SK-N-SH (cell line): ENCODE measurements around the gene KCNS1. TPM values are rescaled to one million over a fixed set of nuclear protein-coding genes. Genes with fewer than 3 reads are reported as not detected.

ENCODE experiments used
- CTCF ChIA-PET: fragments of 300-600, 350-600 bp; formaldehyde crosslinking; extraction: SDS; loops from one replicate; lab custom pipeline; 2021; lab: Yijun Ruan, JAX
- POLR2A ChIA-PET: fragments of 350-600 bp; sonication (Branson Sonifier 250); formaldehyde crosslinking; extraction: SDS; loops from one replicate; lab custom pipeline; 2020; ENCODE audit warnings: antibody characterized with exemption, inconsistent platforms; lab: Yijun Ruan, JAX
- DNase-seq: peaks from one replicate; pipeline ENCODE4 v3.0.0; 2012
- H2AFZ ChIP-seq: fragments of 200-600 bp; sonication (generic); 2 replicates; pipeline ENCODE4 v1.8.1; 2016; ENCODE audit warnings: antibody characterized with exemption, mild to moderate bottlenecking, low read depth
- H3F3A ChIP-seq: fragments of 200-600 bp; sonication (generic); replicated peaks from 2 replicates; pipeline ENCODE3; 2016; ENCODE audit warnings: antibody characterized with exemption, mild to moderate bottlenecking; ENCODE audit not compliant: insufficient read depth
- H3K27ac ChIP-seq, 2 experiments: fragments of 200-500 bp in 1 of 2; fragments of 200-600 bp in 1 of 2; sonication (Bioruptor generic) in 1 of 2; sonication (generic), shearing (Covaris generic) in 1 of 2; 2 replicates each; pipeline versions ENCODE4 v1.5.1 to v1.6.1; 2014 to 2016; ENCODE audit warnings: low read depth in 2 of 2, inconsistent platforms in 1 of 2, low read length in 1 of 2, mild to moderate bottlenecking in 1 of 2, mixed read lengths in 1 of 2
- H3K27me3 ChIP-seq: fragments of 200-600 bp; sonication (generic), shearing (Covaris generic); 2 replicates; pipeline ENCODE4 v1.6.1; 2016; ENCODE audit warnings: mixed run types; ENCODE audit not compliant: insufficient read depth
- H3K36me3 ChIP-seq, 2 experiments: fragments of 200-500 bp in 1 of 2; fragments of 200-600 bp in 1 of 2; sonication (Bioruptor generic) in 1 of 2; sonication (generic) in 1 of 2; replicated peaks in 1 of 2; 2 replicates each; pipeline versions ENCODE3 to v1.5.1; 2014 to 2016; ENCODE audit warnings: low read length in 1 of 2, mild to moderate bottlenecking in 1 of 2; ENCODE audit not compliant: insufficient read depth in 2 of 2, control insufficient read depth in 1 of 2
- H3K4me1 ChIP-seq, 2 experiments: fragments of 200-500 bp in 1 of 2; fragments of 200-600 bp in 1 of 2; sonication (Bioruptor generic) in 1 of 2; sonication (generic), shearing (Covaris generic) in 1 of 2; 2 replicates each; pipeline versions ENCODE4 v1.5.1 to v1.6.1; 2014 to 2016; ENCODE audit warnings: low read depth in 1 of 2, low read length in 1 of 2, mixed run types in 1 of 2; ENCODE audit not compliant: insufficient read depth in 2 of 2, control insufficient read depth in 1 of 2
- H3K4me2 ChIP-seq: fragments of 200-600 bp; sonication (generic), shearing (Covaris generic); 2 replicates; pipeline ENCODE4 v1.6.1; 2017; ENCODE audit warnings: mixed run types
- H3K4me3 ChIP-seq, 2 experiments: fragments of 200-500 bp in 1 of 2; fragments of 200-600 bp in 1 of 2; sonication (Bioruptor generic) in 1 of 2; sonication (generic), shearing (Covaris generic) in 1 of 2; 2 replicates each; pipeline versions ENCODE4 v1.5.1 to v1.8.1; 2014 to 2016; ENCODE audit warnings: low read depth in 2 of 2, inconsistent platforms in 1 of 2, low read length in 1 of 2, mild to moderate bottlenecking in 1 of 2, mixed read lengths in 1 of 2, moderate library complexity in 1 of 2
- H3K79me2 ChIP-seq: fragments of 200-600 bp; sonication (generic); 2 replicates; pipeline ENCODE4 v1.8.1; 2017; ENCODE audit warnings: mild to moderate bottlenecking; ENCODE audit not compliant: insufficient read depth
- H3K9ac ChIP-seq: fragments of 200-600 bp; sonication (generic); 2 replicates; pipeline ENCODE4 v1.6.1; 2017; ENCODE audit warnings: mixed run types
- H3K9me2 ChIP-seq: fragments of 200-600 bp; sonication (generic); 2 replicates; pipeline ENCODE4 v1.6.1; 2017; ENCODE audit warnings: mixed run types
- H3K9me3 ChIP-seq: fragments of 200-600 bp; sonication (generic); 2 replicates; pipeline ENCODE4 v1.6.1; 2017; ENCODE audit warnings: mixed run types, mild to moderate bottlenecking, moderate library complexity
- H4K20me1 ChIP-seq: fragments of 200-600 bp; sonication (generic); 2 replicates; pipeline ENCODE4 v1.6.1; 2017; ENCODE audit warnings: mild to moderate bottlenecking, mixed run types; ENCODE audit not compliant: insufficient read depth
- CHD2 ChIP-seq: fragments of 150-350 bp; IDR thresholded peaks from 2 replicates; pipeline ENCODE4 v1.6.1; 2018; ENCODE audit warnings: low read length; ENCODE audit not compliant: partially characterized antibody
- EP300 ChIP-seq, 2 experiments: IDR thresholded peaks; 2 replicates each; pipeline versions ENCODE4 v1.4.0 to v1.6.1; 2012; ENCODE audit warnings: borderline replicate concordance in 1 of 2, low read depth in 1 of 2, low read length in 1 of 2
- FOSL2 ChIP-seq: IDR thresholded peaks from 2 replicates; pipeline ENCODE4 v1.4.0; 2012; ENCODE audit warnings: low read depth, mild to moderate bottlenecking, moderate library complexity, borderline replicate concordance
- FOXM1 ChIP-seq: IDR thresholded peaks from 2 replicates; pipeline ENCODE4 v1.4.0; 2012; ENCODE audit warnings: low read depth, mild to moderate bottlenecking
- JUND ChIP-seq: IDR thresholded peaks from 2 replicates; pipeline ENCODE4 v1.4.0; 2012
- MAX ChIP-seq: IDR thresholded peaks from 2 replicates; pipeline ENCODE4 v1.4.0; 2012; ENCODE audit warnings: low read depth
- NFIC ChIP-seq: IDR thresholded peaks from 2 replicates; pipeline ENCODE4 v1.4.0; 2012; ENCODE audit warnings: borderline replicate concordance
- PBX3 ChIP-seq: IDR thresholded peaks from 2 replicates; pipeline ENCODE4; 2012
- POLR2AphosphoS5 ChIP-seq: IDR thresholded peaks from 2 replicates; pipeline ENCODE4 v1.6.1; 2012; ENCODE audit warnings: low read depth, low read length
- REST ChIP-seq: IDR thresholded peaks from 2 replicates; pipeline ENCODE4 v1.6.1; 2012; ENCODE audit warnings: mild to moderate bottlenecking, low read depth, low read length, moderate library complexity
- TAF1 ChIP-seq: IDR thresholded peaks from 2 replicates; pipeline ENCODE4 v1.6.1; 2012; ENCODE audit warnings: low read depth, mild to moderate bottlenecking, low read length, moderate library complexity, borderline replicate concordance
- TCF12 ChIP-seq: IDR thresholded peaks from 2 replicates; pipeline ENCODE4 v1.4.0; 2012
- WGBS: methylation state at CpG from one replicate; pipeline ENCODE4 v1.1.6; 2017; ENCODE audit warnings: low lambda C conversion rate; 5-methylcytosine and 5-hydroxymethylcytosine counted together
- polyA plus RNA-seq, 3 experiments: library from polyadenylated mRNA; depleted of rRNA; stranded (reverse); fragments of >200 nt; gene quantifications; 2 replicates each; pipeline ENCODE4 v1.2.3, GENCODE V29; 2012

KCNS1 gene
- polyA plus RNA-seq, 1 of the 3 experiments (the other 2 are of a cell fraction) = 0.07 TPM

GRCh38 chr20:45052698-45053429 is 48.1 kb downstream of the KCNS1 start:
- H3K27me3 ChIP-seq = no peaks in the 10 kb centered on the region
- no peak overlapping the region for H2AFZ ChIP-seq
- peak overlapping the region; percentile 87 to 88 for H3K27ac ChIP-seq
- peak overlapping the region; percentile 41 for H3K4me2 ChIP-seq
- H3K9ac ChIP-seq = peak overlapping the region; percentile 47
- H3K4me1 ChIP-seq = peaks cover 3 to 24% of the 10 kb centered on the region in 2 experiments; a peak in 3 of 4 replicates
- H3K4me3 ChIP-seq = no peak overlapping the region
- no peak for DNase-seq
- CTCF ChIA-PET = interaction anchor here (1.1 to 5.1 kb wide), 7 partner anchors 8 to 719 kb away, joined by 3 to 50 read pairs (median 4); no protein-coding TSS in a partner anchor
- POLR2A ChIA-PET = no interaction called here
- H3K36me3 ChIP-seq = peaks cover 7 to 8% of the 10 kb centered on the region in 2 experiments
- H4K20me1 ChIP-seq = no peaks in the 10 kb centered on the region
- H3F3A ChIP-seq = peaks cover 21% of the 10 kb centered on the region
- peaks cover 10% of the 10 kb centered on the region; the same call in 1 of the 2 replicates for H3K79me2 ChIP-seq
- WGBS = 33% methylated on average over 7 of the region's 7 CpGs
- TF ChIP-seq EP300 (IDR thresholded peaks at IDR 0.05; ENCODE audit: borderline replicate concordance in 1 of 2, low read depth in 1 of 2, low read length in 1 of 2) = peak in 1 of 2 experiments; percentile 55; a peak in 1 of 4 replicates
- TF ChIP-seq NFIC = no peak
- no peak for TF ChIP-seq CHD2
- 0 out of 2 replicates have a peak, but pooled peaks have one; percentile 25 for TF ChIP-seq REST
- TF ChIP-seq TAF1 = no peak
- TF ChIP-seq POLR2AphosphoS5 = 0 out of 2 replicates have a peak, but pooled peaks have one; percentile 11
- TF ChIP-seq FOXM1 = 0 out of 2 replicates have a peak, but pooled peaks have one; percentile 46
- peak; percentile 81 for TF ChIP-seq TCF12
- TF ChIP-seq JUND = peak; percentile 3; the same call in 1 of the 2 replicates
- TF ChIP-seq MAX = peak; percentile 72
- peak; percentile 56 for TF ChIP-seq PBX3
- TF ChIP-seq FOSL2 = no peak
- no peaks in the 10 kb centered on the region for H3K9me3 ChIP-seq
- no peaks in the 10 kb centered on the region for H3K9me2 ChIP-seq
